GM18870 (cell line): ENCODE results near the gene ADTRP.

Source experiments
- ATAC-seq: cut with Tn5 transposase; IDR thresholded peaks from one replicate; pipeline ENCODE4 v1.9.1; 2021; ENCODE audit warnings: moderate library complexity; ENCODE audit not compliant: unreplicated experiment

Gene ADTRP

DNA sequence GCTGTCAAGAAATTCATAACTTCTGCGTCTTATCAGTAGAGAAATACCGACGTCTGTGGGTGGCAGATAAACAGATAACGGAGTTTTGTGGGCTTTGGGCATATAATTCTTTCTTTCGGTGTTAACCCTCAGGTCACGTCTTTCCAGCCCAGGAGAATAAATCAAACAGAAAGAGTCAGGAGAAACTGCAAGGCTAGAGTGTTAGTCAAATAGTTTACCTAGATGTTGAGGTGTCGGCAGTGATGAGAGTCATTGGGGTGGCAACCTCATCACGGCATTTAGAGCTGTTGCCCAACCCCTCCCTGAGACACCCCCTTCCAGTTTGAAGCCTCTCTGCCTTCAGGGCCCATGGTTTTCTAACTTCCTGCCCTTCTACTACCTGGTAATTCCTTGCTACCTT, 49.5 kb downstream of the ADTRP start:
- no peak for ATAC-seq

DNA sequence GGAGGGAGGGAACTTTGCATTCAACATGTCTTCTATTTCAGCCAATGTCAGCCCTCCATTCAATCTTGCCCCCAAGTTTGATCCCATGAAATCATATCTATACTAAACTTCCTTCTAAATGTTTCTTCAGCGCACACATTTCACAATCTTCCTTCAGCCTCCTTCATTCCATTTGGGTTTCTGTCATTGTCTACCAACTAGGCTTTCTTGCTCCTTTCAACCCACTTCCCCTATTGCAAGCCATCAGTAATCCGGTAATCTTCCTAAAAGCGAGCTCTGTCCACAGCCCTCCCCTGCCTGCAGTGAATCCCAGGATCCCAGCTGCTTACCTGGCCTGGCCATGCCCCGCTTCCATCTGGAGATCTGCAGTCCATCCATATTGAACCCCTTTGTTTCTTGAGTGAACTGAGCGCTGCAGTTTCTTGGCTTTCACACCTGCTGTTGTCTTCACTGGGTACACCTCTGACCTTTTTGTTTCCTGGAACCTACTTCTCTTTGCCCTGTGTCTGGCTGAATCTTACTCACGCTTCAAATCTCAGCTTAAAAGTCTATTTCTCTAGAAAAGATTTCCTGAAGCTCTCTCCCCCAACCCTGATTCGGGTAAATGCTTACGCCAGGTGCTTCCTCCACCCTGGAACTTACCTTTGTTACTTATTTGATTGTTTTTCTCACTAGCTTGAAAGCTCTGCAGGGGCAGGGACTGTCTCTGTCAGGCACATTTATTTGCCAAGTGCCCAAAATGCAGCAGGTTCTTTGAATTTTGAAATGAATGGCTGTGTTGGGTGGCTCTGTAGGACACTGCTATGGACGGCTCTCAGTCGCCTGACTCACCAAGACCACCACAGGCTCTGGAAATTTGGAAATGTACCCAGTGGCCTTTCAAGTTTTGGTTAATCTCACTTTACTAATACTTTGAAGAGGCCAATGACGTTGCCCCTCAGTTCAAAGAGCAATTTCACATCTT, 50.3 kb downstream of the ADTRP start:
- ATAC-seq, result no peak

DNA sequence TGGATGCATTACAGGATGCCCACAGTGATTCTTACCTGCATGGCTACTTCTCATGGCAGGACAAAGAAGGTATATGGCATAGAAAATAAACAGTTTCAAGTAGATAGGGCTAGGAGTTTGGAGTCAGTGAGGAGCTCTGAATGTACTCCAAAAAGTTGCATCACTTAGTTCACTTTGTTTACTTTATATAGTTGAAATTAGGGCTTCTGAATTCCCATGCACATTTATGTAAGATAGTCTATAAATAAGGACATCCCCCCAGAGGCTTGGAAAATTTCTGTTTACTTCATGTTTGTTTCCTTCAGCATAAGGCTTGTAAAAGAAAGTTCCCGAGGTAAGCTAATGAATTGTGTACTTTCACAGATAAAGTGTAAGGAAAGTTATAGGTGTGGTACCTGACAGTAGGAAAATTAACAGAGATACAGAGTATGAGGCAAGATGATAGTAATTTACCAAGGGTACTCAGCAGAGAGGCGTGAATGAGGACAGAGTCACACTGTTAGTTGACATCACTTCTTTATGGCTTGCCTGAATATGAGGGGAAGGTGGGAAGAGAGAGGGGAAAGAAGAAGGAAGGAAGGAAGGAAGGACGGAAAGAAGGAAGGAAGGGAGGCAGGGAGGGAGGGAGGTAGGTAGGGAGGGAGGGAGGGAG, 51.1 kb downstream of the ADTRP start:
- no peak for ATAC-seq

DNA sequence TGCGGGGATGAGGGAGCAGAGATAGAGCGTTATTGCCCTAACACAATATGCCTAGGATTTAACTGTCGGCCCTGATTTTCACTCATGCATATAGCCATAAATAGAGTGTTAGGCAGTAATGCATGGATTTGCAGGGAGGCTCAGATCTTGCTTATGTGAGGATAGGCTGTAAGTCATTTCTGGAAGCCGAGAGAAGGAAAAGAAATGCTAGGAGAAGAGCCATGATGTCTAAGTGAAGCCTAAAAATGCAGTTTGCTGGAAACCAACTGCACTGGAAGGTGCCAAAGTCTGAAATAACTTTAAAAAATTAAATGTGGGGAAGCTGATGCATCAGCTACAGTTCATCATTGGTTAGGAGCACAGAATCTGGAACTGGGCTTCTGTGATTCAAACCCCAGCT, 54.3 kb downstream of the ADTRP start:
- no peak for ATAC-seq

DNA sequence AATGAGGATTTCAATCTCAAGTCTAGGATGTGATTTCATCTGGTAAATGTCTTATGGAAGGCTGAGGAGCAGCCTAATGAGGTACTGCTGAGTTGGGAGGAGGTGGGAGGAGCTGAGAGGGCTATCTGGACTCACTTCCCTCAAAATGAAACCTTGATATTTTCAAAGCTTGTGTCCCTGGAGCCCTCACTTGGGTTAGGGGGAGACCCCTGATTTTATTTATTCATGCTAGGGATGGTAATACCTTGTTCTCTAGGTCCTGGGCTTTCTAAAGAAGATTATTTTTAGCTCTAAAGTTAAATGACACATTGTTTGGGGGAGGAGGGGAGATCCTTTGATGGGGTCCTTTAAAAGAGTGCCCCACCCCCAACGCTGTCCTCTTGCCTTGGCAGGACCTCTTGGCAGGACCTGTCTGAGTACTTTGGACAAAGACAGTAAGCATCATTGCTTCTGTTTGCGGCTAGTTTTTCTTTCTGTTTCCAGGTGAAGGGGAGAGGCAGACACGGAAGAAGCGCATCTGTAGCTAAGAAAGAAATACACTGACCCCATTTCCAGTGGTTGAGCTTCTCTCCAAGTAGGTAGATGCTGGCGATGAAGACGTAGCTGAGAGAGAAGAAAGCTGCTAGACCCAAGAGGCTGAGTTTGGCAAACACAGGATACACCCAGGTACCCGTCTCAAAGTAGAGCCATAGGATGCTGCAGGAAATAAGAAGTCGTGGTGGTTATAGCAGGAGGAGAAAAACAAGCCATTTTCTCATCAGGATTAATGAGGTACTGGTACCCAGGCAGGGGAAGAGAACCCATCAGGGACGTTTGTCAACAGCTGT, 55.6 kb downstream of the ADTRP start:
- ATAC-seq, result peak; percentile 55

DNA sequence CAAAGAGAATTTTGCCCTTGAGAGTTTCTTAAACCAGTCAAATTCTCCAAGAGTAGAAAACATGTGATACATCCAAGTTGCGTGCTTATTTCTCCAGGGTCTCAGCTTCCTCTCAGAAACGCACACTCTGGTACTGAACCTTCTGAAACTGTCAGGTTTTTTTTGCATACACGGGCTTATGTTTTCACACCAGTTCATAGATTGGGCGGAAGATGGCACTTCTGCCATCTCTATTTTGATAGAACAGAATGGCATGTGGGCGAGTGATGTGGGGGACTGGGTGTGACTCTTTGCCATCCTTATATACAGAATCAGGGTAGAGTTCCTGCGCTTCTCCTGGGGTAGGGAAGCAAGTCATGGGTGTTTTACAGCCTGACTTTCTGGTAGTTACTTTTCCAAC, 56.4 kb downstream of the ADTRP start:
- ATAC-seq, result no peak

DNA sequence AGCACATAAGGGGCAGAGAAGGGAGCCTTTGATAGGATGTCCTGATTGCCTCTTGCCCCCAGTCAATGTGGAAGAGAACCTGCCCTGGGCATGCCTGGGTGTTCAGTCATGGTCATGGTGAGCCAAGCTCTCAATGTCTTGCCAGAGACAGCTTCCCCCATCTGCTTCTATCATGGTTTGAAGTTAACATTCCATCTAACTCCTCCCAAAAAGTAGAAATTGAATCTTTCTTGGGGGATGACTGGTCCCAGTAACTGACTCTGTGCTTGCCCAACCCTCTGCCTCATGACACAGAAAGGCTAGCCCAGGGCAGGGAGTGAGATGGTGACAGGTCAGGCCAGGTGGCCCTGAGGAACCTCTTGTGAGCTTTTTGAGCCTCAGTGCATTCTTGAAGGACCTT, 60.1 kb downstream of the ADTRP start:
- ATAC-seq, result no peak

DNA sequence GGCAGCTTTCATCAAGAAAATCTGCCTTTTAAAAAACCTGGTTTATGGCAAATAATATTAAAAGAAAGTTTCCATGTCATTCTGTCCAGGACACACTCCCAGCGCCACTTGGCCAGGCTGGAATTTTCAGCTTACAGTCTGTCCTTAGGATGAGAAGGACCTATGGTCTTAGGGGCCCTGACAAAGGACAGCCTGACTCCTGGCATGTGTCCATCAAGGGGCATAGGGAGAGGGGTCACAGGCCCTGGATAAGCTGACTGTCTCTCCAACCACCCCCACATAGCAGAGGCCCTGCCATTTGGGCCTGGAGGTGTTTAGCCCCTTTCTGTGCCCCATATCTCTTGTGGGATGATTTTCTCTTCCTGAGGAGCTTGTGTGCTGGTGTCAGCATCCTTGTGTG, 60.6 kb downstream of the ADTRP start:
- ATAC-seq, result no peak

DNA sequence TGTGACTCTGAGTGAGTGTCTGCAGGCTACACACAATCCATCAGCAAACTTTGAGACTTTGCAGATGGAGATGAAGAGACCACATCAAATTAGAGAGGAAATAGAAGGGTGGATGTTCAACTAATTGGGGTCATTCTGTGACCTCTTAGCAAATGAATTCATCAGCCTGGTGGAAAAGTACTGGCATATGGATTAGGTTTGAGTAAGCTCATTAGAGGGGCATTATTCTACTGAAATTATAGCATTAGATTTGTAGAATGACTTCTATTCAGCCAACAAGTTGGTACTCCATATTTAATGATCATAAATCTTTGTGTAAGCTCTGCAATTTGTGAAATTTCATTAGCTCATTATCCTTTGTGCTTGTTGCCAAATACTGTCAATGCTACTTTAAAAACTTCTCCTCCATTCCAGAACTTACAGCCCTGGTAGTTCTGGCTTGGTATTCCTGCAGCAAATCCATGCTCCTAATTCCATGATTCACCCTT, 63.8 kb downstream of the ADTRP start:
- no peak for ATAC-seq

DNA sequence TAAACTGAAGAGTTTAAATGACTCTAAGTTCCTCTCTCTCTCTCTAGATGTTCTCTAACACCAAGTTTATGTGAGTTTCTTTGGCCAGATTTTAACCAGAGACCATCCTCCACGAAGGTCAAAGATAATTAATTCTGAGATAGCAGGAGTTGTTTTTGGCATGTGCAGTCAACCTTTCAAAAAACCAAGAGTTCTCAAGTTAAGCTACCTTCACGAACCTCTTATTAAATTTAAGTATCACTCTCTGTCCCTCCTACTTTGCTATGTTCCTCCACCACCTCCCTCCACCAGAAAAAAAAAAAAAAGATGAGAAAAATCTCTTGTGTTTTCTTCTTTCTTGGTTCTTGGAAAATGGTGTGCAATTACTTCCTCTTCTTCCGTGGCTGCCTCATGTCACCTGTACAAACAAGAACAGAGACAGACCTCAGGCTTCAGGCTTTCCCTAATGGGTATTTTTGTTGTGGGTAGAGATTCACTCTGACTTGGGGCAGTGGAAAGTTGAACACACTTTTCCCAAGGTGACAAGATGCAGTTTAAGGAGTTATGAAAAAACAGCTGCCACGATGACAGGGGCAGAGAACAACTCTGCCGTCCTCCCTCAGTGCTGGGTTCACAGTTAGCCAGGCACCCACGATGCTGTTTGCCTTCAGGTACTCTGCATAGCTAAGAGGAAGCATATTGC, 64.3 kb downstream of the ADTRP start:
- peak; percentile 51 for ATAC-seq

DNA sequence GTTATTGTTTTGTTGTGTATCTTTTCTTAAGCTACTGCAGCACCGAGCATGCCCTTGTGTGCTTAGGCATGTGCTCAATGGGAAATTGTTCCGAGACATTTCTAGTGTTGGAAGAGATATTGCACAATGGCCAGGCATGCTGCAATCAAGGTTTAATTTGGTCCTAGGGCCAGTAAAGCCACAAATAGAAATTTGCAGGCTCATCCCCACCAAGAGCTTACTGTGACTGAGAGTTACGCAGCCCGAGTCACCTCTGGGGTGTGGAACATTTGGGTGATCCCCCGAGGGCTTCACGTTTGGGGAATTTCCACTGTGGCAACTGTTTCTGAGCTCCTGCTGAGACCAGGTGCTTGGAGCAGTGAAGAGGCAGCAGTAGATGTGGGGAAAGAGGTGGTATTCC, 65.8 kb downstream of the ADTRP start:
- ATAC-seq, result no peak

DNA sequence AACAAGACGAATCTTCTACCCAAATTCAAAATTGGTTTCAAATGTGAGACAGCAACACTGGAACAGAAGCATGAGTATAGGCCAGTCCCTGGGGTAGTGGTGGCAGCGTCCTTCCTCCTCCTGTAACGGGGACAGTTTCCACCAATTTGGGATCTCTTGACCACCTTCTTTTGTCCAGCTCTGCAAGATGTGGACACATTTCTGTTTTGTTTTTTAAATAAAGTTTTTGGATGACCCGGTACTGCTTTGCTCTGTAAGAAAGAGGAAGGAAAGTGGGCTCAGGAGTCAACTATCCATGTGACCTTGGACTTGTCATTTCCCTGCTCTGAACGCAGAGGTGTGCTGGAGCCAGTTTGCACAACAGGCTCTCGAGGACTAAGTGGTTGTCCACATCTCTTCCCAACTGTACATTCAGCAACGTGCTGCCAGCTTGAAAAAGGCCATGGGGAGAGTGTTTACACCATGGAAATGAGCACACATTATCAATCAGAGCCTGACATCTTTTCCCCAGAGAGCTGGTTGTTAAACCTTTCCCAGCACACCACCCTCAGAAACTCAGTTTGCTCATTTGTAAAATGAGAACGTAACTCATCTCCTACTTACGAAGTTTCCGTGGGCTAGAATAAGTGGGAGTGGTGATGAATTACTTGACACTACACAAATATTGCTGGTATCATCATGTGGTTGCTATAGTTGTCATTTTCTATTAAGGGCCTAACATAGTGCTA, 66.5 kb downstream of the ADTRP start:
- ATAC-seq, result no peak

DNA sequence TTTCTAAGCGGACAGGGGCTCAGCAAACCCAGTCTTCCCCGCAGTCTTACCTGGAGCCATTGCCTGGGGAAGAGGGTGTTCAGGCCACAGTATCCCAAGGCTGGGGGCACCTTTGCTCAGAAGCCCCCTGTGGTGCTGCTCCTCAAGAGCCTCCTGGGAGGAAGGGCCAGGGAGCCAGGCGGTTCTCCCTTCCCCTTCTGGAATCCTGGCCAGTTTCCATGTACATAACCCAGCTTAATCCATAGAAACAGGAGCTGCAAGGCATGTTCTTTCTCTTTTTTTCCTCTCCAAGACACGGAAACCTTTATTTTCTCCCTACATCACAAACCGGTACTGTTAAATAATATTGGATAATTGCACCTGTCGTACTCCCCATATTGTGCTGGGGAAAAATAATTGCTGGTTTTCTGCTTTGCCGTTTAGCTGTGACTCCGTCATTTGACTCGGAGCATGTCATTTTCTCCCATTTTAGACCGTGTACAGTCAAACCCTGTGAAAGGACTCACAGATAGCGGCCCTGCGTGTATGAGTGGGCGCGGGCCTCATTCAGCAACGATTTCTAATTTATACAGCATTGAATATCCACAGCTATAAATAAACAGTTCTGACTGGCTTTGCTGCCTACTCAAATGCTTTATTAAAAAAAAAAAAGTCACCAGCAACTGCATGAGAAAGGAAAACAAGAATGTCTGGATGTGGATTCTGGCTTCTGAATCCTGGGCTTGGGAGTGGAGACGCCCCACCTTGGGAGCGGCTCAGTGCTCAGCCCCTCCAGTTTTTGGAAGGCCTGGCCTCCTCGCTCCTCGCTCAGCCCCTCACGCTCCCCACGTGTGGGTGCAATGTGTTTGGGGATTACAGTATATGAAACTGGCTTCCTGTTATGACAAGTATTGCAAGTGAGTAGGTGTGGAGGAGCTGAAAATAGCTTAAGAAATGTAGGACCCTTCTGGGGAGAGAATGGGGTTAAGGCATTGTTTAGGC, 67.3 kb downstream of the ADTRP start:
- peak; percentile 49 for ATAC-seq

DNA sequence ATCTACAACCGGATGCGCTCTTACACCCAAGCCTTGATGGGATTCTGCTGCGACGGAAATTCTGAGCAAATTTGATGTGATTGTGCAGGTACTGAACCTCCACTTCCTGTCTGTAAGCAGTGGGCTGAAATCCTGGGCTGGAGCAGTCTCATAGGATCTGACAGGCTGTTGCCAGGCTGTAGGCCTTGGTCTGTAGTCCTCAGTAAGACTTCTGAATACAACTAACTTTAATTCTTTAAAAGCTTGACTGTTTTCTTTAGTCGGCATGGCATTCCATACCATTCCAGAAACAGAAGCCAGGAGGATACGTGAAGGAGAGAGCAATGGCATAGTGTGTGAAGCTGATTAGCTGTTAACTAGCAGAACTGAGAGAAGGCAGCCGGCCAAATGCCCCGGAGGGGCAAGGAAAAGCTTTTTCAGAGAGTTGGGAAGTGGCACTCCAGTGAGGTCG, 68.3 kb downstream of the ADTRP start:
- ATAC-seq, result no peak

DNA sequence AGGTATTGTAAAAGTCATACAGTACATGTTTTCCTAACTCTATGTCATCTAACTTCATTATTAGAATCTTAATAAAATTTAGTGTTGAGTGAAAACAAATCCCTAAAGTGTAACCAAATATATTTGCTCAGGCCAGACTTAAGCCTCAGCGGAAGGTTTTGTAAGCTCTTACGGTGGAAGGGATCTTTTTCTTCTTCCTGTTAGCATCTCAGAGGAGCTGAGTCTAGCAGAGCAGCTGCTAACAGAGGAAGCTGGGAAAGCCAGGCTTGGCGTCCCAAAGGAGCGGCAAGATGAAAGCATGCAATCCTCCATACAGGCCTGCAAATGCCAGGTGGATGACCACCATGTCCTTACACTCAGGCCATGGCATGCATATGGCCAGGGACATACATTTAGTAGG, 72.4 kb downstream of the ADTRP start:
- no peak for ATAC-seq

DNA sequence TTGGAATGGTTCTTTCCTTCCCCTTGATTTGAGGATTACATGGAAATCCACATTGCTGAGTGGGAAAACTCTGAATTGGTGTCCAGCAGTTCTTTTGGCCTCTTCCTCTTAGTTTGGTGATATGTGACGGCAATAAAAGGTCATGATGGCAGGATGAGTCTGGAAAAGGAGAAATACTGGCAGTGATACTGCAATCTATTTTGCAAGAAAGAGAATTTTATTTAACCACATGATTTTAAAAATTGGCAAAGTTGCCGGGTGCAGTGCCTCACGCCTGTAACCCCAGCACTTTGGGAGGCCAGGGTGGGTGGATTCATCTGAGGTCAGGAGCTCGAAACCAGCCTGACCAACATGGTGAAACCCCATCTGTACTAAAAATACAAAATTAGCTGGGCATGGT, 73.1 kb downstream of the ADTRP start:
- ATAC-seq, result no peak

DNA sequence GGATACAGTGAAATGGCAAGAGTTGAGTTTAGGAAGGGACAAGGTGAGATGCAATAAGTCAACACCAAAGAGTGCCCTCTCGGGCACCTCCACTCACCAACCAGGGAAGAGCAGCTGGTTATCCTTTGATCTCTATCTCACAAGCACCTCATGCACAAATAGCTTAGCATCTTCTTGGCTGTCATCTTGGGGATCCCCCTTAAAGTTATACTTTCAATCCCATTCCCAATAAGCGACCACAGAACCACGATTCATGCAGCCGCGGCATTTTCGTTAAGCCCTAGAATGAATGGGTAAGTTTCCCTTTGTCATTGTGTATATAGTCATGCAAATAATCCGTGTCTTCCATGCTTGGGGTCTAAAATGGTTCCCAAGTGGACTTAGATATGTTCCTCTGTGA, 73.5 kb downstream of the ADTRP start:
- ATAC-seq, result no peak

DNA sequence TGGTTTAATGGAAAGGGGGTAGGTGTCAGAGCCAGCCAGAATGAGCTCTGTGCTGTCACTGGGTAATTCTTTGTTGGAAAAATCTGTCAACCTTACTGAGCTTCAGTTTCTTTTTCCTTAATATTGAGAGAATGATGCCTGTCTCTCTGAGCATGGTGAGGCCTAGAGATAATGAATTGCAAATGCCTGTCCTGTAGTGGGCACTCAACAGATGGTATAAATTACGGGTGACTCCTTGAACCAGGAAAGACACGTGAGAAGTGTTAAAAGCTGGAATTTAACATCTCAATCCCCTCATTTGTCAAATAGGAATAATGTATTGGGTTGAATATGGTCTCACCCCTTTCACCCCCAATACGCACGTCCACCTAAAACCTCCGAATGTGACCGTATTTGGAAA, 74.9 kb downstream of the ADTRP start:
- ATAC-seq, result no peak
